Hepatocyte (in vitro differentiated cells): ENCODE data around the gene HCN1.

Experiments
- CTCF ChIP-seq: fragments of 200-600 bp; sonication (generic); IDR thresholded peaks from 2 replicates; pipeline ENCODE4 v1.5.1; 2016; ENCODE audit warnings: antibody characterized with exemption, mild to moderate bottlenecking; ENCODE audit not compliant: poor library complexity
- EZH2 ChIP-seq: fragments of 200-600 bp; sonication (generic); IDR thresholded peaks from 2 replicates; pipeline ENCODE4 v1.6.1; 2016; ENCODE audit warnings: antibody characterized with exemption, mild to moderate bottlenecking, borderline replicate concordance
- EZH2phosphoT487 ChIP-seq: fragments of 200-600 bp; sonication (generic); IDR thresholded peaks from one replicate; pipeline ENCODE4 v1.6.1; 2018; ENCODE audit warnings: antibody characterized with exemption, mild to moderate bottlenecking, low read depth, moderate library complexity; ENCODE audit not compliant: unreplicated experiment, severe bottlenecking

- TF ChIP-seq CTCF = no peak
- no peak for TF ChIP-seq EZH2phosphoT487
- no peak for TF ChIP-seq EZH2
Measured at GRCh38 chr5:45334939-45335338, 361.2 kb downstream of the HCN1 start.
